GM23248 (cell line): ENCODE data around the gene TBX3. TPM values are rescaled to one million over a fixed set of nuclear protein-coding genes. Genes with fewer than 3 reads are reported as not detected.

Experiments used
- DNase-seq: peaks from one replicate; pipeline ENCODE4 v3.0.0-alpha.2; 2015
- H2AFZ ChIP-seq: fragments of 200-600 bp; sonication (generic); 2 replicates; pipeline ENCODE4 v1.6.1; 2016; ENCODE audit warnings: antibody characterized with exemption
- H3F3A ChIP-seq: fragments of 200-600 bp; sonication (generic); 2 replicates; pipeline ENCODE4 v1.6.1; 2016; ENCODE audit warnings: mild to moderate bottlenecking, antibody characterized with exemption, mixed run types; ENCODE audit not compliant: insufficient read depth
- H3K27ac ChIP-seq: fragments of 200-600 bp; sonication (generic); 2 replicates; pipeline ENCODE4 v1.5.1; 2016; ENCODE audit warnings: mild to moderate bottlenecking
- H3K27me3 ChIP-seq: fragments of 200-600 bp; sonication (generic); replicated peaks from 2 replicates; pipeline ENCODE4 v1.6.1; 2016; ENCODE audit warnings: mild to moderate bottlenecking; ENCODE audit not compliant: insufficient read depth
- H3K36me3 ChIP-seq: fragments of 200-600 bp; sonication (generic); 2 replicates; pipeline ENCODE4 v1.6.1; 2016; ENCODE audit warnings: low read depth, mild to moderate bottlenecking
- H3K4me1 ChIP-seq: fragments of 200-600 bp; sonication (generic); 2 replicates; pipeline ENCODE4 v1.6.1; 2016; ENCODE audit warnings: mild to moderate bottlenecking; ENCODE audit not compliant: insufficient read depth
- H3K4me2 ChIP-seq: fragments of 200-600 bp; sonication (generic); one replicate; pipeline ENCODE4 v1.6.1; 2016; ENCODE audit warnings: mild to moderate bottlenecking; ENCODE audit not compliant: unreplicated experiment
- H3K4me3 ChIP-seq: fragments of 200-600 bp; sonication (generic); 2 replicates; pipeline ENCODE4 v1.5.1; 2016; ENCODE audit warnings: mild to moderate bottlenecking
- H3K79me2 ChIP-seq: fragments of 200-600 bp; sonication (generic); 2 replicates; pipeline ENCODE4 v1.6.1; 2016; ENCODE audit warnings: mild to moderate bottlenecking; ENCODE audit not compliant: insufficient read depth
- H3K9ac ChIP-seq: fragments of 200-600 bp; sonication (generic); 2 replicates; pipeline ENCODE4 v1.6.1; 2016; ENCODE audit warnings: mild to moderate bottlenecking
- H3K9me2 ChIP-seq: fragments of 200-600 bp; sonication (generic); 2 replicates; pipeline ENCODE4 v1.6.1; 2016; ENCODE audit warnings: mixed run types, mild to moderate bottlenecking, moderate library complexity; ENCODE audit not compliant: insufficient read depth
- H3K9me3 ChIP-seq: fragments of 200-600 bp; sonication (generic); one replicate; pipeline ENCODE4 v1.6.1; 2017; ENCODE audit warnings: low read depth
- H4K20me1 ChIP-seq: fragments of 200-600 bp; sonication (generic); 2 replicates; pipeline ENCODE4 v1.6.0; 2016; ENCODE audit not compliant: insufficient read depth
- EZH2 ChIP-seq: fragments of 200-600 bp; sonication (generic); IDR thresholded peaks from 2 replicates; pipeline ENCODE4 v1.6.1; 2018; ENCODE audit warnings: antibody characterized with exemption, mild to moderate bottlenecking; ENCODE audit not compliant: insufficient read depth, poor library complexity, severe bottlenecking
- EZH2phosphoT487 ChIP-seq: fragments of 200-600 bp; sonication (generic); IDR thresholded peaks from 2 replicates; pipeline ENCODE4 v1.6.1; 2018; ENCODE audit warnings: antibody characterized with exemption, moderate library complexity, mild to moderate bottlenecking, low read depth; ENCODE audit not compliant: insufficient read depth
- WGBS, 2 experiments: methylation state at CpG; one replicate each; pipeline ENCODE4 v1.1.6; 2015 to 2017; ENCODE audit warnings: low lambda C conversion rate in 2 of 2, low coverage in 1 of 2; ENCODE audit errors: missing lambda C conversion rate in 2 of 2; 5-methylcytosine and 5-hydroxymethylcytosine counted together
- in situ Hi-C: fragments of 300-500 bp; cut with MboI; formaldehyde crosslinking; loops from 2 replicates; pipeline ENCODE4 v1.15.0; 2020
- polyA plus RNA-seq: library from polyadenylated mRNA; unstranded; fragments of >200 nt; fragmentation: Nextera tagmentation; extraction: Ambion mirVana; gene quantifications from 2 replicates; pipeline ENCODE4 v1.2.1, GENCODE V29; 2016
- total RNA-seq: library from RNA; depleted of rRNA; stranded (reverse); fragments of >200 nt; shearing (Covaris generic); gene quantifications from 2 replicates; pipeline ENCODE4 v1.2.3, GENCODE V29; 2014

TBX3 gene
- total and polyA plus RNA-seq, 2 experiments from 2014 or later: 25.1 to 29.2 TPM

DNA sequence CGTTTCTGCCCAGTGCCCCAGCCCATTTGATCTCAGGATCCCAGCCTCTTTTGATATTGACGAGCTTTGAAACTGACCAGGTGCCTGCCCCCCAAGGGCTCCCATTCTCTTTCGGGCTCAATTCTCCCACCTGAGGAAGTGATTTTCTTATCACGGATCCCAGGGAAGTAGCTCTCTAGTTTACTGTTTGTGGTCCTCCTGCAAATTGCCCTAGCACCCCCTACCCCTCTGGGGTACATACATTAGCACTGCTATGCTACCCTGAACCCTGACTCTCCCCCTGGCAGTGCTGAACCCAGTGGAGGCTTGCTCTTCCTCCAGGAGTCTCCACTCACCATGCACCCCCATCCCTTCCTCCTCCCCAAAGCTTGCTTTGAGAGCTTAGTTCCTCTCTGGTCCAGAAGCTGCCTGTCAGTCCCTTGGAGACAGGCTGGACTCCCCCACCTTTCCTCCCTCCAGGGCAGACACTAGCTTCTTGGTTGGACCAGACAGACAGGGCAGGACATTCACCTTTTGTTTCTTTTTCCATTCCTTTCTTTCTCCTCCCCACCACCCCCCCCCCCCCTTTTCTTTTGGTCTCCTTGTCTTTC is 4.4 kb upstream of the TBX3 start:
- Histone ChIP-seq H3K27ac (no peak overlapping the region), H3K27me3 (0 out of 2 replicates have a peak, but pooled peaks cover 1% of the 10 kb centered on the region), H2AFZ (no peak overlapping the region), H4K20me1 (no peaks in the 10 kb centered on the region), H3K9ac (no peak overlapping the region), H3K4me2 (no peak overlapping the region), H3F3A (peaks cover 12% of the 10 kb centered on the region), H3K4me1 (no peaks in the 10 kb centered on the region), H3K9me3 (no peaks in the 10 kb centered on the region), H3K4me3 (no peak overlapping the region), H3K36me3 (no peaks in the 10 kb centered on the region), H3K79me2 (peaks cover 5% of the 10 kb centered on the region), H3K9me2 (no peaks in the 10 kb centered on the region)
- no peak for DNase-seq
- in situ Hi-C loops: loop anchor here (25.0 kb wide), 1 partner anchor 674 kb away; no protein-coding TSS in a partner anchor
- TF ChIP-seq EZH2phosphoT487: no peak
- no peak for TF ChIP-seq EZH2
- 96 to 100% methylated on average over 4 of the region's 4 CpGs for WGBS, 2 experiments

DNA sequence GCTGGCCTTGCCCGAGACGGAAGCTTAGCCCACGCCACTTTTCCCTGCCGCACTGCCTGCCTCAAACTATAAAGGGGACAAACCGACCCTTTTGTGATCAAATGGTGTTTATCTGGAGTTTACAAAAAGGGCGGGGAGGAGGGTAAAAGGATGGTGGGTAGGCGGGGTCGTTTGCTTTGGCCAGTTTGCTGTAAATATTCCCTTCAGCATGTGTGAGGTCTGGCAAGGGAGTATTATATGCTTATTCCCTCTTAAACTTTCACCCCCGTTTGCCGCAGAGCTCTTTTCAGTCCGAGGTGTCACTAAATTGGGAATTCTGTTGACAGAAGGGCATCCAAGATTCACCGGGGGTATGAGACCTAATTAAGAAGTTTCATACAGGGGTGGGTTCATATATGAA is 3.8 kb upstream of the TBX3 start:
- no peak overlapping the region for H3K27ac ChIP-seq
- H4K20me1 ChIP-seq: no peaks in the 10 kb centered on the region
- H3K9me2 ChIP-seq: no peaks in the 10 kb centered on the region
- no peak overlapping the region for H2AFZ ChIP-seq
- no peak for DNase-seq
- H3K9ac ChIP-seq: no peak overlapping the region
- peaks cover 11% of the 10 kb centered on the region for H3K79me2 ChIP-seq
- no peak overlapping the region for H3K4me2 ChIP-seq
- H3K36me3 ChIP-seq: no peaks in the 10 kb centered on the region
- TF ChIP-seq EZH2: no peak
- no peaks in the 10 kb centered on the region for H3K9me3 ChIP-seq
- in situ Hi-C loops: loop anchor here (25.0 kb wide), 1 partner anchor 674 kb away; no protein-coding TSS in a partner anchor
- WGBS, 2 experiments: 90 to 91% methylated on average over 12 of the region's 12 CpGs
- no peak overlapping the region for H3K4me3 ChIP-seq
- no peaks in the 10 kb centered on the region for H3K4me1 ChIP-seq
- H3F3A ChIP-seq: peaks cover 15% of the 10 kb centered on the region
- H3K27me3 ChIP-seq: no peaks in the 10 kb centered on the region

- Histone ChIP-seq H2AFZ (no peak overlapping the region), H3K4me2 (no peak overlapping the region), H3K79me2 (peaks cover 19% of the 10 kb centered on the region), H3K27ac (no peak overlapping the region), H3K9me3 (no peaks in the 10 kb centered on the region), H3K27me3 (no peaks in the 10 kb centered on the region), H4K20me1 (no peaks in the 10 kb centered on the region), H3K9ac (no peak overlapping the region), H3K9me2 (no peaks in the 10 kb centered on the region), H3K4me1 (no peaks in the 10 kb centered on the region), H3K36me3 (no peaks in the 10 kb centered on the region), H3K4me3 (no peak overlapping the region), H3F3A (peaks cover 20% of the 10 kb centered on the region)
- WGBS, 2 experiments: 97 to 98% methylated on average over 35 to 41 of the region's 41 CpGs
- no peak for DNase-seq
- no peak for TF ChIP-seq EZH2phosphoT487
- TF ChIP-seq EZH2: no peak
- in situ Hi-C loops: loop anchor here (25.0 kb wide), 1 partner anchor 675 kb away; no protein-coding TSS in a partner anchor
These were observed 3.0 kb upstream of the TBX3 start for GRCh38 chr12:114686773-114687500.

GRCh38 chr12:114686426-114686772 is 2.4 kb upstream of the TBX3 start:
- H3K9ac ChIP-seq: no peak overlapping the region
- no peak overlapping the region for H3K4me2 ChIP-seq
- no peak for DNase-seq
- TF ChIP-seq EZH2 (no peak), EZH2phosphoT487 (no peak)
- H3K4me1 ChIP-seq: no peaks in the 10 kb centered on the region
- no peak overlapping the region for H2AFZ ChIP-seq
- H3K27me3 ChIP-seq: no peaks in the 10 kb centered on the region
- H4K20me1 ChIP-seq: no peaks in the 10 kb centered on the region
- H3K9me2 ChIP-seq: no peaks in the 10 kb centered on the region
- no peaks in the 10 kb centered on the region for H3K9me3 ChIP-seq
- H3K79me2 ChIP-seq: peaks cover 25% of the 10 kb centered on the region
- in situ Hi-C loops: loop anchor here (25.0 kb wide), 1 partner anchor 676 kb away; no protein-coding TSS in a partner anchor
- H3K27ac ChIP-seq: no peak overlapping the region
- peaks cover 25% of the 10 kb centered on the region for H3F3A ChIP-seq
- H3K4me3 ChIP-seq: no peak overlapping the region
- WGBS, 2 experiments: 98 to 99% methylated on average over 11 of the region's 11 CpGs
- no peaks in the 10 kb centered on the region for H3K36me3 ChIP-seq
